Muscle layer of duodenum (tissue), 2 donors: ENCODE data around the gene JPT1.

Experiments used
- H3K27ac ChIP-seq: one replicate; pipeline ENCODE4 v1.7.0; 2013; ENCODE audit warnings: mild to moderate bottlenecking, low read length
- H3K27me3 ChIP-seq: one replicate; pipeline ENCODE4 v1.7.0; 2013; ENCODE audit warnings: low read depth, mild to moderate bottlenecking, control low read depth, low read length
- H3K36me3 ChIP-seq, 2 donors: one replicate each; pipeline ENCODE4 v1.7.0; 2013; ENCODE audit warnings: low read length in 2 of 2, control low read depth in 1 of 2, mild to moderate bottlenecking in 1 of 2; ENCODE audit not compliant: insufficient read depth in 2 of 2, control insufficient read depth in 1 of 2
- H3K4me1 ChIP-seq, 2 donors: one replicate each; pipeline ENCODE4 v1.7.0; 2013; ENCODE audit warnings: low read length in 2 of 2, mild to moderate bottlenecking in 2 of 2, control low read depth in 1 of 2, moderate library complexity in 1 of 2; ENCODE audit not compliant: insufficient read depth in 2 of 2, control insufficient read depth in 1 of 2
- H3K4me3 ChIP-seq, 2 donors: one replicate each; pipeline ENCODE4 v1.7.0; 2013; ENCODE audit warnings: low read length in 2 of 2, low read depth in 1 of 2, mild to moderate bottlenecking in 1 of 2
- H3K9me3 ChIP-seq, 2 donors: one replicate each; pipeline ENCODE4 v1.7.0; 2013; ENCODE audit warnings: low read length in 2 of 2, control low read depth in 1 of 2, mild to moderate bottlenecking in 1 of 2; ENCODE audit not compliant: control insufficient read depth in 1 of 2
- donor health status: healthy.

Gene JPT1

GRCh38 chr17:75154195-75155106, at the start of gene JPT1:
JPT1 (minus strand) TSS chr17:75154512; CDS start chr17:75154397, 115 bp downstream.
- Histone ChIP-seq H3K4me1 (peaks cover 0 to 11% of the 10 kb centered on the region in 2 donors), H3K27ac (peak within 1 kb of the TSS; percentile 14), H3K27me3 (no peaks in the 10 kb centered on the region), H3K4me3 (peak within 1 kb of the TSS; percentile 79 to 93), H3K36me3 (no peaks in the 10 kb centered on the region), H3K9me3 (no peaks in the 10 kb centered on the region)

DNA sequence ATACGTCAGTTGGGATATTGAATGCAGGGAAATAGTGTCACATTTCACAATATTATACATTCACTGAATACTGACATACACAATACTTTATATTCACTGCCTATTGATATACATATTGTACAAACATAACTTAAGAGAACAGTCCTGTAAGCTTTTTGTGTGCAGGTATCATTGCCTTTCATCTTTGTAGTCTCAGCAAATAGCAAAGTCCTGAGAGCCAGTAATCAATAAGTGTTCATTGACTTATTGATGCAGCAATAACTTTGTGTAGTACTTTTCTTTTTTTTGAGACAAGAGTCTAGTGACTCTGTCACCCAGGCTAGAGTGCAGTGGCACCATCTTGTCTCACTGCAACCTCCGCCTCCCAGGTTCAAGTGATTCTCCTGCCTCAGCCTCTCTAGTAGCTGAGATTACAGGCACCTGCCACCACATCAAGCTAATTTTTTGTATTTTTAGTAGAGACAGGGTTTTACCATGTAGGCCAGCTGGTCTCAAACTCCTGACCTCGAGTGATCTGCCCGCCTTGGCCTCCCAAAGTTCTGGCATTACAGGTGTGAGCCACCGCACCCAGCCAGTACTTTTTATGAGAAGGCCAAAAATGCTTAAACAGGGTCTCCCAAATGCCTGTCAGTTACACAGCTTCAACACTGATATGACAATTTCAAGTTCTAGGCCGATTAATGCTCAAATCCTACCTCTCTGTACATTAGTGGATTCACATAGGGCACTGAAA, 45.7 kb upstream of the JPT1 start:
- no peaks in the 10 kb centered on the region for H3K4me1 ChIP-seq

DNA sequence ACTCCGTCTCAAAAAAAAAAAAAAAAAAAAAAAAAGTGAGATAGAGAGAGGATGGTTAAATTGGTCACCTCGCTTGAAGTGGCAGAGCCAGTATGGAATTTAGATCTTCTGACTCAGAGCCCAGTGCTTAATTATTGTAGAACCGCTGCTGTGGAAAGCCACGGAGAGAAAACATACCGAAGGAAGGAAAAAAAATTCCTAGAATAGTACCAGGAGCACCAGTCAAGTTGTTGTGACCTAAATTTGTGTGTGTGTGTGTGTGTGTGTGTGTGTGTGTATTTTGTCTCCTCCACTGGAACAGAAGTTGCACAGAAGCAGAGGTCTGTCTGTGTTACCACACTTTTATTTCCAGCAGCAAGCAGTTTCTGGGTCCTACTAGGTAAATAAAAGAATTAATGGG, 40.6 kb upstream of the JPT1 start:
- no peak overlapping the region for H3K4me3 ChIP-seq
- no peaks in the 10 kb centered on the region for H3K36me3 ChIP-seq
- no peaks in the 10 kb centered on the region for H3K4me1 ChIP-seq
- H3K27ac ChIP-seq, result no peak overlapping the region
- H3K9me3 ChIP-seq, result no peaks in the 10 kb centered on the region
- H3K27me3 ChIP-seq, result no peaks in the 10 kb centered on the region

More for the DNA sequence above, 45.7 kb upstream of the JPT1 start:
- H3K27ac ChIP-seq, result no peak overlapping the region
- H3K4me3 ChIP-seq, result no peak overlapping the region
- no peaks in the 10 kb centered on the region for H3K36me3 ChIP-seq
- no peaks in the 10 kb centered on the region for H3K27me3 ChIP-seq
- H3K9me3 ChIP-seq, result no peaks in the 10 kb centered on the region

GRCh38 chr17:75191584-75191983, 37.3 kb upstream of the JPT1 start:
- no peaks in the 10 kb centered on the region for H3K36me3 ChIP-seq
- H3K4me3 ChIP-seq, result no peak overlapping the region
- H3K9me3 ChIP-seq, result no peaks in the 10 kb centered on the region
- no peaks in the 10 kb centered on the region for H3K27me3 ChIP-seq
- no peaks in the 10 kb centered on the region for H3K4me1 ChIP-seq
- no peak overlapping the region for H3K27ac ChIP-seq

GRCh38 chr17:75188614-75189013, 34.3 kb upstream of the JPT1 start:
- no peaks in the 10 kb centered on the region for H3K27me3 ChIP-seq
- no peak overlapping the region for H3K27ac ChIP-seq
- no peaks in the 10 kb centered on the region for H3K4me1 ChIP-seq
- H3K36me3 ChIP-seq, result no peaks in the 10 kb centered on the region
- no peak overlapping the region for H3K4me3 ChIP-seq
- no peaks in the 10 kb centered on the region for H3K9me3 ChIP-seq

GRCh38 chr17:75183999-75184884, 29.9 kb upstream of the JPT1 start:
- Histone ChIP-seq H3K27me3 (no peaks in the 10 kb centered on the region), H3K27ac (no peak overlapping the region), H3K9me3 (no peaks in the 10 kb centered on the region), H3K4me3 (no peak overlapping the region), H3K36me3 (no peaks in the 10 kb centered on the region), H3K4me1 (peaks cover 0 to 20% of the 10 kb centered on the region in 2 donors)

DNA sequence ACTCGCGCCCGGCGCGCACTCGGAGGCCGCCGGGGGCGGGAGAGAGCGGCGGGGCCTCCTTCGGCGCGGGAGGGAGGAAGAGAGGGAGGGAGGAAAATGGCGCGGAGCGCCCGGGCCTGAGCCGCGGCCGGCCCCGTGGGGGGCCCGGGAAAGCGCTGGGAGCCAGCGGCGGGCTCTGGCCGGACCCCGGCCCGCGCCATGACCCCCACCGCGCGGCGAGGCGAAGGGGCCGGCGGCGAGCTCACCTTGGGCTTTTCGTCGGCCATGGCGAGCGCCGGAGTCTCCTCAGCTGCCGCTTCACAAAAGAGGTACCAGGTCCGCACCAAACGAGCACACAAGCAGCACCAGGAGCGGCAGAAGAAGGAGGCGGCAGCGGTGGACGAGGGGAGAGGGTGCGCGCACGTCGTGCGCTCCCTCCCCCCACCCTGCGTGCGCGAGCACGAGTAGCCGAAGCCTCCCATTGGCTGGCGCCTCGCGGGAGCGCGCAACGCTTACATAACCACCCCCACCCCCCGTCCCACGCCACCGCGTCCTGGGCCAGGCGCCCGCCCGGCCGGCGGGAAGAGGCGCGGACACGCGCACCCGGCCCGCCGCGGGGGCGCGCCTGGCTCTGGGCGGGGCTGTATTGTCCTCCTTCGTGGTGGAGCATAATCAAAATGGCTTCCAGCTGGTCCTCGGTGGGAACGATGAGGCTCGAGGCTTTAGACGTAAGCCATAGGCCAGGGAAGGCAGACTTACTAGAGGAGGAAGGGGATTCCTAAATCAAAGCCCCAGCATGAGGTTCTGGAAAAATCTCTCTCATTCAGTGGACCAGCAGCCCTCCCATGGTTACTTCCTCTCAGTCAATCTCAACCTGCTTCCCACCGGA, 28.5 kb upstream of the JPT1 start, which contains the start of gene SUMO2:
Gene SUMO2, minus strand, starts transcription at position 391 of the 868 bp plus-strand sequence. Its CDS starts 125 bp downstream, at position 266.
- no peaks in the 10 kb centered on the region for H3K9me3 ChIP-seq
- H3K4me3 ChIP-seq, result peak within 1 kb of the TSS; percentile 69 to 98
- peaks cover 0 to 8% of the 10 kb centered on the region in 2 donors for H3K36me3 ChIP-seq
- H3K27ac ChIP-seq, result peak within 1 kb of the TSS; percentile 96
- H3K4me1 ChIP-seq, result peaks cover 0 to 24% of the 10 kb centered on the region in 2 donors
- H3K27me3 ChIP-seq, result no peaks in the 10 kb centered on the region

DNA sequence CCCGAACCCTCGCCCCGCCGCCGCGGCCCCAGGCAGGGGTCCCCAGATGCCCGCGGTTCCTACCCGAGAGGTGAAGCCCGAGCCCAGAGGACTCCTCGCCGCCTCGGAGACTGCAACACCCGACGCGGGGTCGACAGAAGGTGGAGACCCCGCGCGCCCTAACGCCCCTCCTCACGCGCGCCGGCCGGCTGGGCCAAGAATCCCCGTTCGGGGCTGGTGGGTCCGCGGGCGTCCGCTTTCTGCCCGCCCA, 27.9 kb upstream of the JPT1 start:
- no peaks in the 10 kb centered on the region for H3K9me3 ChIP-seq
- peak overlapping the region; percentile 62 to 98 for H3K4me3 ChIP-seq
- H3K27me3 ChIP-seq, result no peaks in the 10 kb centered on the region
- H3K4me1 ChIP-seq, result peaks cover 0 to 25% of the 10 kb centered on the region in 2 donors
- peak overlapping the region; percentile 7 for H3K27ac ChIP-seq
- peaks cover 0 to 13% of the 10 kb centered on the region in 2 donors for H3K36me3 ChIP-seq

DNA sequence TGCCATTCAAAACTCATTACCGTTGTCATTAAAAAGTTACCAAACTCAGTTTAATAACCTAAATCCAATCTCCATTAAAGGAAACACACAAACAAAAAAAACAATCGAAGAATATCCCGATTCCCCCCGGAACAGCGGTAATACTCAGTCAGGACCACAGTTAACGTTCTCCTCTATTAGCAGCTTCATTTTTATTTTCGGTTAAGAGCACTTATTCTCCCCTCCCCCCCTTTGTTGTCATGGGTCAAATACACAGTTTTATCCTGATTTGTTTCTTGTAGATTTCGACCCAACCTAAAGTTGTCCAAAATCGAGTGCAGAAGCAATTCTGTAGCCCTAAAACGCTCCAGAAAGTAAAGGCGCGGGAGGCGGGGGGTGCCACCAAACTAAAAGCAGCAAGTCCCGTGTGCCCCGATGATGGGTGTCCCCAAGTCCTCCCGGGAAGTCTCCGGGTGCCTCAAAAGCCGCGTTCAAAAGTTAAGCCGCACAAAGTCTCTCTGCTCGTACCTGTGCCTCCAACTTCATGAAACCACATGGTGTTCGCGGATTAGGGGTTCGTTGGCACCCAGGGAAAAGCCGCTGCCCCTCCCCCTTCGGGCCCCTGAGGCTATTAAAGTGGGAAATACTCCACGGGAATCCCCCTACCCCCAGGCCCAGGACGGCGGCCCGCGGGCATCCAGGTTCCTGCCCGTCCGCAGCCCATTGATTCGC, 27.5 kb upstream of the JPT1 start:
- peaks cover 0 to 25% of the 10 kb centered on the region in 2 donors for H3K4me1 ChIP-seq
- peak overlapping the region; percentile 62 to 98 for H3K4me3 ChIP-seq
- H3K36me3 ChIP-seq, result peaks cover 0 to 13% of the 10 kb centered on the region in 2 donors
- no peaks in the 10 kb centered on the region for H3K9me3 ChIP-seq
- H3K27me3 ChIP-seq, result no peaks in the 10 kb centered on the region
- peak overlapping the region; percentile 7 for H3K27ac ChIP-seq

GRCh38 chr17:75181110-75181509, 26.8 kb upstream of the JPT1 start:
- H3K27ac ChIP-seq, result peak overlapping the region; percentile 7
- H3K4me3 ChIP-seq, result peak overlapping the region; percentile 62 to 98
- H3K9me3 ChIP-seq, result no peaks in the 10 kb centered on the region
- H3K27me3 ChIP-seq, result no peaks in the 10 kb centered on the region
- H3K36me3 ChIP-seq, result peaks cover 0 to 13% of the 10 kb centered on the region in 2 donors
- peaks cover 0 to 25% of the 10 kb centered on the region in 2 donors for H3K4me1 ChIP-seq
